Peyer's patch (tissue), 4 donors: ENCODE results near the gene ASIC5. TPM values are rescaled to one million over a fixed set of nuclear protein-coding genes. Genes with fewer than 3 reads are reported as not detected.

Source experiments
- DNase-seq, 3 donors: peaks; one replicate each; pipeline ENCODE4 v3.0.0-alpha.2; 2017 to 2019
- H3K27ac ChIP-seq, 4 donors: fragments of 200-600 bp; sonication (generic); one replicate each; pipeline ENCODE4 v1.5.1; 2016 to 2019
- H3K27me3 ChIP-seq, 2 donors: fragments of 200-600 bp; sonication (generic); one replicate each; pipeline ENCODE4 v1.5.1; 2019
- H3K36me3 ChIP-seq, 3 donors: fragments of 200-600 bp; sonication (generic); one replicate each; pipeline ENCODE4 v1.5.1; 2016 to 2019
- H3K4me1 ChIP-seq, 4 donors: fragments of 200-600 bp; sonication (generic); one replicate each; pipeline ENCODE4 v1.5.1; 2016 to 2019
- H3K4me3 ChIP-seq, 4 donors: fragments of 200-600 bp; sonication (generic); 1 replicate in 3 of 4; 2 replicates in 1 of 4; pipeline ENCODE4 v1.5.1; 2016 to 2019; ENCODE audit warnings: mild to moderate bottlenecking in 1 of 4
- H3K9me3 ChIP-seq, 4 donors: fragments of 200-600 bp; sonication (generic); one replicate each; pipeline ENCODE4 v1.5.1; 2016 to 2019; ENCODE audit warnings: mild to moderate bottlenecking in 1 of 4
- CTCF ChIP-seq, 6 experiments: fragments of 450-650 bp in 4 of 6; fragments of 200-600 bp in 2 of 6; sonication (generic) in 1 of 6; IDR thresholded peaks; one replicate each; pipeline ENCODE4 v1.5.1; 2017 to 2019; ENCODE audit warnings: antibody characterized with exemption in 6 of 6, mild to moderate bottlenecking in 3 of 6, moderate library complexity in 1 of 6
- POLR2A ChIP-seq, 2 donors: fragments of 450-650 bp; IDR thresholded peaks; one replicate each; pipeline ENCODE4 v1.5.1; 2017; ENCODE audit warnings: antibody characterized with exemption in 2 of 2, mild to moderate bottlenecking in 2 of 2, moderate library complexity in 2 of 2
- total RNA-seq, 4 donors: library from RNA; depleted of rRNA; stranded (reverse); fragments of >200 nt; gene quantifications; one replicate each; pipeline ENCODE4 v1.1.0, GENCODE V29; 2016

Gene ASIC5
- not detected for total RNA-seq

- Histone ChIP-seq H3K27me3 (no peaks in the 10 kb centered on the region), H3K9me3 (no peaks in the 10 kb centered on the region), H3K36me3 (no peaks in the 10 kb centered on the region), H3K4me3 (no peak within 1 kb of the TSS), H3K4me1 (no peaks in the 10 kb centered on the region), H3K27ac (no peak within 1 kb of the TSS)
- TF ChIP-seq POLR2A (IDR thresholded peaks at IDR 0.05) = no peak
- TF ChIP-seq CTCF (IDR thresholded peaks at IDR 0.05) = no peak
- DNase-seq = no peak
Measured at GRCh38 chr4:155866177-155866576, at the start of gene ASIC5. Gene ASIC5, minus strand, starts transcription at chr4:155866277. Its CDS starts 51 bp downstream, at chr4:155866226.

- no peak for TF ChIP-seq POLR2A (IDR thresholded peaks at IDR 0.05)
- no peak for TF ChIP-seq CTCF (IDR thresholded peaks at IDR 0.05)
- Histone ChIP-seq H3K4me1 (no peaks in the 10 kb centered on the region), H3K27ac (no peak overlapping the region), H3K4me3 (no peak overlapping the region), H3K27me3 (no peaks in the 10 kb centered on the region), H3K9me3 (no peaks in the 10 kb centered on the region), H3K36me3 (no peaks in the 10 kb centered on the region)
- DNase-seq = no peak
Measured at GRCh38 chr4:155914782-155915181, 48.7 kb upstream of the ASIC5 start.

GRCh38 chr4:155911905-155912304 lies 45.8 kb upstream of the ASIC5 start:
- Histone ChIP-seq H3K4me1 (no peaks in the 10 kb centered on the region), H3K9me3 (no peaks in the 10 kb centered on the region), H3K36me3 (no peaks in the 10 kb centered on the region), H3K27ac (no peak overlapping the region), H3K27me3 (no peaks in the 10 kb centered on the region), H3K4me3 (no peak overlapping the region)
- no peak for DNase-seq
- TF ChIP-seq POLR2A (IDR thresholded peaks at IDR 0.05) (no peak), CTCF (IDR thresholded peaks at IDR 0.05) (no peak)

- no peaks in the 10 kb centered on the region for H3K4me1 ChIP-seq
- H3K9me3 ChIP-seq = no peaks in the 10 kb centered on the region
- no peaks in the 10 kb centered on the region for H3K27me3 ChIP-seq
- H3K36me3 ChIP-seq = no peaks in the 10 kb centered on the region
- DNase-seq = no peak
- H3K27ac ChIP-seq = no peak overlapping the region
- H3K4me3 ChIP-seq = no peak overlapping the region
- TF ChIP-seq CTCF (IDR thresholded peaks at IDR 0.05) (no peak), POLR2A (IDR thresholded peaks at IDR 0.05) (no peak)
Measured at GRCh38 chr4:155909615-155910226, 43.6 kb upstream of the ASIC5 start.

- no peak overlapping the region for H3K4me3 ChIP-seq
- no peaks in the 10 kb centered on the region for H3K9me3 ChIP-seq
- no peaks in the 10 kb centered on the region for H3K4me1 ChIP-seq
- no peak for DNase-seq
- no peaks in the 10 kb centered on the region for H3K27me3 ChIP-seq
- no peaks in the 10 kb centered on the region for H3K36me3 ChIP-seq
- H3K27ac ChIP-seq = no peak overlapping the region
- no peak for TF ChIP-seq POLR2A (IDR thresholded peaks at IDR 0.05)
- TF ChIP-seq CTCF (IDR thresholded peaks at IDR 0.05) = no peak
Measured at GRCh38 chr4:155908187-155909139, 42.4 kb upstream of the ASIC5 start.
